ENCODE results near the gene TCF7L1.
A peak's percentile ranks its signal among the peaks of the same experiment; 100 is the strongest.
"Not testable (repeated sequence)": the region's sequence is repeated elsewhere in the genome, so short reads cannot be mapped to it uniquely, and the experiment has no call there.

Gene TCF7L1, protein sequence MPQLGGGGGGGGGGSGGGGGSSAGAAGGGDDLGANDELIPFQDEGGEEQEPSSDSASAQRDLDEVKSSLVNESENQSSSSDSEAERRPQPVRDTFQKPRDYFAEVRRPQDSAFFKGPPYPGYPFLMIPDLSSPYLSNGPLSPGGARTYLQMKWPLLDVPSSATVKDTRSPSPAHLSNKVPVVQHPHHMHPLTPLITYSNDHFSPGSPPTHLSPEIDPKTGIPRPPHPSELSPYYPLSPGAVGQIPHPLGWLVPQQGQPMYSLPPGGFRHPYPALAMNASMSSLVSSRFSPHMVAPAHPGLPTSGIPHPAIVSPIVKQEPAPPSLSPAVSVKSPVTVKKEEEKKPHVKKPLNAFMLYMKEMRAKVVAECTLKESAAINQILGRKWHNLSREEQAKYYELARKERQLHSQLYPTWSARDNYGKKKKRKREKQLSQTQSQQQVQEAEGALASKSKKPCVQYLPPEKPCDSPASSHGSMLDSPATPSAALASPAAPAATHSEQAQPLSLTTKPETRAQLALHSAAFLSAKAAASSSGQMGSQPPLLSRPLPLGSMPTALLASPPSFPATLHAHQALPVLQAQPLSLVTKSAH

GRCh38 chr2:85132834-85133637 is at the start of gene TCF7L1:
TSS of gene TCF7L1 (plus strand) at chr2:85133392. CDS start at chr2:85133685, 293 bp downstream.
- peak; percentile 44 for DNase-seq

GRCh38 chr2:85085563-85085962 is 47.6 kb upstream of the TCF7L1 start:
- DNase-seq, result no peak

- DNase-seq, result no peak
These were observed 45.7 kb upstream of the TCF7L1 start for GRCh38 chr2:85087541-85087940.

GRCh38 chr2:85088921-85089320 is 44.3 kb upstream of the TCF7L1 start:
- no peak for DNase-seq

DNA sequence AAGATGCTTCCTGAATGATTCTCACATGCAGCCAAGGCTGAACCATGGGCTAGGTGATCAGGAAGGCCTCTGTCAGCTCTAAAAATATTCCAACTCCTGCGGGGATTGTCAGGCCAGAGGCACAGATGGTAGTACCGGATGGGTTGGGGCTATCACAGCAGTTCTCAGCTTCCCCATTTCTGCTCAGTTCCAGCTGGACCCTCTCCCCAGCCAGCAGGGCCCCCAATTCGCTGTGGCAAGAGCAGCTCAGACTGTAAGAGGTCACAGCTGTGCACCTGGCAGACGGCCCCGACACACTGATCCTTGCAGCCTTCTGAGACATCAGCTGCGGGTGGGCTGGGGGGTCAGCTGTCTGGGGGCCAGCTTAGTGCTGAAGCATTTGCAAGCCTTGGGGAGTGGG is 43.6 kb upstream of the TCF7L1 start:
- no peak for DNase-seq

GRCh38 chr2:85091838-85092237 is 41.4 kb upstream of the TCF7L1 start:
- no peak for DNase-seq

GRCh38 chr2:85095094-85095493 is 38.1 kb upstream of the TCF7L1 start:
- DNase-seq, result no peak

DNA sequence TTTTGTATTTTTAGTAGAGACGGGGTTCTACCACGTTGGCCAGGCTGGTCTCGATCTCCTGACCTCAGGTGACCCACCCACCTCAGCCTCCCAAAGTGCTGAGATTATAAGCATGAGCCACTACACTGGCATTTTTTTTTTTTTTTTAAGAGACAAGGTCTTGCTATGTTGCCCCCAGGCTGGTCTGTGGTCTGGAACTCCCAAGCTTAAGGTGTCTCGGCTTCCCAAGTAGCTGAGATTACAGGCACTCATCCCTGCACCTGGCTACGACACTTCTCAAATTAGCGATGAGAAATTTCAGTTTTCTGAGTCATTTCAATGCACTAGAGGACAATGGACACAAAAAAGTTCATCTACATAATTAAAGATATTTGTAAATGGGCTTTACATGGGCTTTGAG is 36.6 kb upstream of the TCF7L1 start:
- DNase-seq, result no peak

GRCh38 chr2:85104228-85104627 is 29.0 kb upstream of the TCF7L1 start:
- no peak for DNase-seq

- DNase-seq, result no peak
These were observed 26.6 kb upstream of the TCF7L1 start for GRCh38 chr2:85106489-85107180.

DNA sequence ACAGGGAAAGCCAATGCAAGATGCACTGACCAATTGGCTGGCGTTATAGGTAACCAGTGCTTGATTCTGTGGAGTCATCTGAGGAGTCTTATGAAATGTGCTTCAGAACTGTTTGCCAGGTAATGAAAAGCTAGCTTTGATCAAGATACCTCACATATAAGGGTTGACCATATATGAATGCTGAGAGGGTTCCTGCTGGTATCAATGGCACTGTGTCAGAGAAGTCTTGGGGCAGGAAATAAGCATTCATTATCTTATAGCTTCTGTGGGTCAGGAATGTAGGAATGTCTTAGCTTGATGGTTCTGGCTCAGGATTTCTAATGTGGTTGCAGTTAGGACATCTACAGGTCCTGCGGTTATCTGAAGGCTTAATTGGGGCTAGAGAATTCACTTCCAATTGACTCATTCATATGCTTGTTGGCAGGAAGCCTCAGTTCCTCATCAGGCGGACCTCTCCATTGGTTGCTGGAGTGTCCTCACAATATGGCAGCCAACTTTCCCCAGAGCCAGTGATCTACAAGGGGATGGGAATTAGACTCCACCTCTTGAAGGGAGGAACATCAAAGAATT is 22.1 kb upstream of the TCF7L1 start:
- DNase-seq, result no peak

DNA sequence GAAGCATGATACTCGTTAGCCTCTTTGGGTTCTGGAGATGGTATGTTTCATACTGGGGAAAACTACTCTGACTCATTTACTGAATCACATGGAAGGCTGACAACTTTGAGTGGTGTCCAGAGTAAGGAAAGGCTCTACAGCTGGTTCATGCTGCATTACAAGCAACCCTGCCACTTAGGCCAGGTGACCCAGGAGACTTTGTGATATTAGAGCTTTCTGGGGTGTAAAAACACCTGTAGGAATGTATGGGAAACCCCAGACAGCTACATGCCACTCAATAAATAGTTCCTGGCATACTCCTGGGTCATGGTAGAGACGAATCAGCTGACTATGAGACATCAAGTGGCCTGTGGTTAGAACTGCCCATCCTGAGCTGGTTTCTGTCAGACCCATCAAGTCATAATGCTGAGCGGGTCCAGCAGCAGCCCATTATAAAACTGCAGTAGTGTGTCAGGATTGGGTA is 21.3 kb upstream of the TCF7L1 start:
- DNase-seq, result no peak

DNA sequence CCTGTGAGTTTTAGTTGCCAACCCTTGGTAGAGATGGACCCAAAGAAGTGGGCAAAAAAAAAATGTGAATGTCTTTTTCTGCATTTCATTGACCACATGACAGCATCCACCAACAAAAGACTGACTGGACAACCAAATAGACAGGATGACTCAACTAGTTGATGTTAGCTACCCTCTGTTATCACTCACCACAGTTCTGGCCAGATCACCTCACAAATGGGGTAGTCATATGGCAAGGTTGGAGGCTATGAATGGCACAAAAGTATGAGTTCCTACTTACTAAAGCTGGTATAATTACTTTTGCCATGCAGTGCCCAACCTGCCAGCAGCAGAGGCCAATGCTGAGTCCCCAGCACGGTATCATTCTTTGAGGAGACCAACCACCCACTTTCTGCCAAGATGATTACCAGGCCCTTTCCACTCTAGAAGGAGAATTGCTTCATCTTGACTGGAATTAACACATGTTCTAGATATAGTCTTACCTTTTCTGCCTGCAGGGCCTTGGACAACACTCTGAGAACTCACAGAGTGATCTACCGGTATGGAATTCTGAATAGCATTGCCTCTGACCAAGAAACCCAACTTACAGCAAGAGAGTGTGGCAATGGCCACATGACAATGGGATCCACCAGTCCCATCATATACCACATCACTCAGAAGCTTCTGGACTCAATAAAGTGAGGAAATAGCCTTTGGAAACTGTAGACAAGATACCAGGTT is 20.1 kb upstream of the TCF7L1 start:
- no peak for DNase-seq

GRCh38 chr2:85114586-85115330 is 18.4 kb upstream of the TCF7L1 start:
- DNase-seq, result no peak

DNA sequence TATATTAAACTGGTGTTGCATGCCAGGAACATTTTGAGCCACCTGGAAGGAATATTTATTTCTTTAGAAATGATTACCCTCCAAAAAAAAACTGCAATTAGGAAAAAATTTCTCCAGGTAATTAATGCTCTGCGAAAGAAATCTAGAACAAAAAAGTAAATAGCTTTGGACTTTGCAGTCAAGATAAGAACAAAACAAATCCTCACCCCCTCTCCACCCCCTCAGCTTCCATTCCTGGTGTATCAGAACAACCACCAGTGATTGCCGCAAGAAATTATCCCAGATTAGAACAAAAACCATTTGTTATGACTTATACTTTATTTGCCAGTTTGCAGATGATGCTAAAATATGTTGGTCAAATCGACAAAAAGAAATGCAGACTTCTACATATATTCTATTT is 17.0 kb upstream of the TCF7L1 start:
- no peak for DNase-seq

- no peak for DNase-seq
These were observed 13.3 kb upstream of the TCF7L1 start for GRCh38 chr2:85119900-85120299.

- DNase-seq, result no peak
These were observed 12.8 kb upstream of the TCF7L1 start for GRCh38 chr2:85120363-85120762.

DNA sequence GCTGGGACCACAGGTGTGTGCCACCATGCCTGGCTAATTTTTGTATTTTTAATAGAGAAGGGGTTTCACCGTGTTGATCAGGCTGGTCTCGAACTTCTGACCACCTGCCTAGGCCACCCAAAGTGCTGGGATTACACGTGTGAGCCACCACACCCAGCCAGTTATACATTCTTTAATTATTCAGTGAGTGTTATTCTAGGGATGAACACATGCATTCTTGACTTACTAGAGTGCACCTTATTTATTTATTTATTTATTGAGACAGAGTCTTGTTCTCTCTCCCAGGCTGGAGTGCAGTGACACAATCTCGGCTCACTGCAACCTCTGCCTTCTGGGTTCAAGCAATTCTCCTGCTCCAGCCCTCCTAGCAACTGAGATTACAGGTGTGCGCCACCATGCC is 6.7 kb upstream of the TCF7L1 start:
- not testable (repeated sequence) for DNase-seq

- DNase-seq, result no peak
These were observed 3.3 kb upstream of the TCF7L1 start for GRCh38 chr2:85129861-85130260.

DNA sequence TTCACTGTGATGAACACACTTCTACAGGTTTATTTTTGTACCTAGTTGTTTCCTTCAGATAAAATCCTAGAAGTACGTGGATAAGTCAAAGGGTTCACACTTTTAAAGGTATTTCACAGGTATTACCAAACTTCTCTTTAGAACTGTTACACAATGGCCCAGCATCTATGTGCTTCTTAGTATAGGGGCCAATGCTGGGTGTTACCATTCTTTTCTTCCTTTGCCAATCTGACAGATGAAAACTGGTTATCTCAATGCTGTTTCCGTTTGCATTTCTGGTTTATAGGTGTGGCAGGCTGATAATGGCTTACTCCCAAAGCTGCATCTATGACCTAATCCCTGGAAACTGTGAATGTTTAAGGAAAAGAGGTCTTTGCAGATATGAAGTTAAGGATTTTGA is 2.8 kb upstream of the TCF7L1 start:
- no peak for DNase-seq

DNA sequence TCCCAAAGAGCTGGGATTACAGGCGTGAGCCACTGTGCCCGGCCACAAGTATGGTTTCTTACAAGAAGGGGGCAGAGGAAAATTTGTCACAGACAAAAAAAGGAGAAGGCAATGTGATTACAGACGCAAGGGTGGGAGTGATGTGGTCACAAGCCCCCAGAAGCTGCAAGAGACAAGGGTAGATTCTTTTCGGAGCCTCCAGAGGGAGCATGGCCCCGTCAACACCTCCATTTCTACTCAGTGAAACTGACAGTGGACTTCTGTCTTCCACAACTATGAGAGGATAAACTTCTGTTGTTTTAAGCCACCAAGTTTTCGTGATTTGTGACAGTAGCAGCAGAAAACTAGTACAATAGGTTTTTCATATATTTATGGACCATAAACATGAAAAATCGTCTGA is 2.1 kb upstream of the TCF7L1 start:
- DNase-seq, result no peak
